Measurements from ENCODE around the gene PRKAR1A.

The PRKAR1A gene

GRCh38 chr17:68519911-68520310 lies 7.7 kb downstream of the PRKAR1A start:
- DNase-seq (ENCODE audit: extremely low read depth, insufficient read length): no peak
- no peak overlapping the region for H3K4me3 ChIP-seq (replicated peaks; ENCODE audit: low read depth, low read length)
- TF ChIP-seq CTCF (IDR thresholded peaks at IDR 0.05; ENCODE audit: insufficient read depth, low read length, poor library complexity, severe bottlenecking): no peak
- no peaks in the 10 kb centered on the region for H3K27me3 ChIP-seq (replicated peaks; ENCODE audit: control insufficient read depth, insufficient read depth, low read length)
- peaks cover 17% of the 10 kb centered on the region for H3K36me3 ChIP-seq (ENCODE audit: control insufficient read depth, insufficient read depth, low read length)

- TF ChIP-seq CTCF (IDR thresholded peaks at IDR 0.05; ENCODE audit: insufficient read depth, low read length, poor library complexity, severe bottlenecking): no peak
- DNase-seq (ENCODE audit: extremely low read depth, insufficient read length): no peak
- Histone ChIP-seq H3K4me3 (replicated peaks; ENCODE audit: low read depth, low read length) (no peak overlapping the region), H3K27me3 (replicated peaks; ENCODE audit: control insufficient read depth, insufficient read depth, low read length) (no peaks in the 10 kb centered on the region), H3K36me3 (ENCODE audit: control insufficient read depth, insufficient read depth, low read length) (peaks cover 17% of the 10 kb centered on the region)
These were observed 10.0 kb downstream of the PRKAR1A start for GRCh38 chr17:68522266-68522665.

- no peak for DNase-seq (ENCODE audit: extremely low read depth, insufficient read length)
- Histone ChIP-seq H3K36me3 (ENCODE audit: control insufficient read depth, insufficient read depth, low read length) (peaks cover 16% of the 10 kb centered on the region), H3K4me3 (replicated peaks; ENCODE audit: low read depth, low read length) (no peak overlapping the region), H3K27me3 (replicated peaks; ENCODE audit: control insufficient read depth, insufficient read depth, low read length) (no peaks in the 10 kb centered on the region)
- no peak for TF ChIP-seq CTCF (IDR thresholded peaks at IDR 0.05; ENCODE audit: insufficient read depth, low read length, poor library complexity, severe bottlenecking)
These were observed 14.3 kb downstream of the PRKAR1A start for GRCh38 chr17:68526548-68526947.

GRCh38 chr17:68527314-68527713 lies 15.1 kb downstream of the PRKAR1A start:
- no peak for TF ChIP-seq CTCF (IDR thresholded peaks at IDR 0.05; ENCODE audit: insufficient read depth, low read length, poor library complexity, severe bottlenecking)
- H3K27me3 ChIP-seq (replicated peaks; ENCODE audit: control insufficient read depth, insufficient read depth, low read length): no peaks in the 10 kb centered on the region
- no peak for DNase-seq (ENCODE audit: extremely low read depth, insufficient read length)
- H3K4me3 ChIP-seq (replicated peaks; ENCODE audit: low read depth, low read length): no peak overlapping the region
- peaks cover 13% of the 10 kb centered on the region for H3K36me3 ChIP-seq (ENCODE audit: control insufficient read depth, insufficient read depth, low read length)

GRCh38 chr17:68531252-68531651 lies 19.0 kb downstream of the PRKAR1A start:
- no peaks in the 10 kb centered on the region for H3K27me3 ChIP-seq (replicated peaks; ENCODE audit: control insufficient read depth, insufficient read depth, low read length)
- DNase-seq (ENCODE audit: extremely low read depth, insufficient read length): no peak
- H3K36me3 ChIP-seq (ENCODE audit: control insufficient read depth, insufficient read depth, low read length): peaks cover 6% of the 10 kb centered on the region
- H3K4me3 ChIP-seq (replicated peaks; ENCODE audit: low read depth, low read length): no peak overlapping the region
- no peak for TF ChIP-seq CTCF (IDR thresholded peaks at IDR 0.05; ENCODE audit: insufficient read depth, low read length, poor library complexity, severe bottlenecking)

- TF ChIP-seq CTCF (IDR thresholded peaks at IDR 0.05; ENCODE audit: insufficient read depth, low read length, poor library complexity, severe bottlenecking): no peak
- Histone ChIP-seq H3K36me3 (ENCODE audit: control insufficient read depth, insufficient read depth, low read length) (peaks cover 9% of the 10 kb centered on the region), H3K27me3 (replicated peaks; ENCODE audit: control insufficient read depth, insufficient read depth, low read length) (no peaks in the 10 kb centered on the region), H3K4me3 (replicated peaks; ENCODE audit: low read depth, low read length) (no peak overlapping the region)
- DNase-seq (ENCODE audit: extremely low read depth, insufficient read length): no peak
These were observed 20.6 kb downstream of the PRKAR1A start for GRCh38 chr17:68532826-68533225.
